Measurements from ENCODE around the gene SNX2. TPM values are rescaled to one million over a fixed set of nuclear protein-coding genes. Genes with fewer than 3 reads are reported as not detected.
"Not testable (repeated sequence)": the region's sequence is repeated elsewhere in the genome, so short reads cannot be mapped to it uniquely, and the experiment has no call there.

Gene SNX2
- total RNA-seq, 2 donors from 2014 or later: 52.4 to 60.5 TPM

GRCh38 chr5:122816756-122817155 lies 41.9 kb downstream of the SNX2 start:
- ATAC-seq (no peak), DNase-seq (no peak)
- intact Hi-C loops (cut with DNase I, micrococcal nuclease): no loop called here

DNA sequence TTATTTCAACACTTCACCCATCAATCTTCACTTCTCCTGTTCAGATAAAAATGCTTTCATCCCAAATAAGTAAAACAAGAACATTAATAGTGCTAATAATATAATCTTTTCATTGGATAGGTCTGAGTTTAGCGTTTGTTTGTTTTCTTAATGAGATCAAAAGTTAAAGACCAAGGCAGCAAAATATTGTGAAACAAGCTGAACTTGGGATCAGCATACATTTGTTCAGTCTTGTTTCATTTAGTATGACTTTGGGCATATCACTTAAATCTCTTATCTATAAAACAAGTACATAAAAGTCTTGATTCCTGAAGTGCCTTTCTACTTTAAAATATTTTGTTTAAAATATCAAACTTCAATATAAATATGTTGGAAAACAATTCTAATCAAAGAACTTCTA lies 57.1 kb downstream of the SNX2 start:
- DNase-seq: no peak
- intact Hi-C loops (cut with DNase I, micrococcal nuclease): no loop called here
- no peak for ATAC-seq

DNA sequence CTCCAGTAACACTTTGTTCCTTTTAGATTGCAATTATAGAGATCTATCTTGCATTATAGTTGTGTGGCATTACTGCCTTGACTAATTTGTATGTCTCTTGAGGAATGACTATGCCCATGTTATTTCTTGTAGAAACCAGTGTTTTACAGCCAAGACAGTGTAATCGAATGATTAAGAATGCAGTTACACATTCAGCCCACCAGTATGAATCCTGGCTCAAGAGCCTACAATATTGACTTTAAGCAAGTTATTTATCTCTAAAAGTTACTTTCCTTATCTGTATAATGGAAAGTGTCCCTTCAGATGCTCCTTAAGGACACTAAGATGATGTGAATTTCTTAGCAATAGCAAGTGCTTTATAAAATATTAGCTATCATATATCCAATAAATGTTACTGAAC lies 60.8 kb downstream of the SNX2 start:
- intact Hi-C loops (cut with DNase I, micrococcal nuclease): no loop called here
- DNase-seq: no peak
- no peak for ATAC-seq

DNA sequence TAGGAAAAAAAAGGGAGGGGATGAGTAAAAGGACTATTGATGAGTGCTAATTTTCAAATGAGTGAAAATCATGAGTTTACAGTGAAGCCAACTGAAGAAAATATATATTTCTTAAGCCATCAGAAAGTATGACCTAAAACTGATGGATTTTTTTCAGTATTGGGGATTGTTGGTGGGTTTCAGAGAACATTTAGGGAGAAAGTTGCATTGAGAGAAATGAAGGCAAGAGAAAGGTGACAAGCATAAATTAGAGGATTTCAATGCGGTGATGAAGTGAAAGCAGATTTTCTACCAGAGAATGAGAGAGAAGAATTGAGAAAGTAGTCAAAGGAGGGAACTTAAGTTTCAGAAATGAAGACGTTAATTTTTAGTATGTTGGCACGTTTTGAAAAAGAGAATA lies 62.1 kb downstream of the SNX2 start:
- ATAC-seq (no peak), DNase-seq (no peak)
- intact Hi-C loops (cut with DNase I, micrococcal nuclease): no loop called here

GRCh38 chr5:122839731-122840130 lies 64.9 kb downstream of the SNX2 start:
- intact Hi-C loops (cut with DNase I, micrococcal nuclease): no loop called here
- no peak for DNase-seq
- ATAC-seq: no peak

GRCh38 chr5:122842016-122842580 lies 67.2 kb downstream of the SNX2 start:
- ATAC-seq: no peak
- intact Hi-C loops (cut with DNase I, micrococcal nuclease): no loop called here

DNA sequence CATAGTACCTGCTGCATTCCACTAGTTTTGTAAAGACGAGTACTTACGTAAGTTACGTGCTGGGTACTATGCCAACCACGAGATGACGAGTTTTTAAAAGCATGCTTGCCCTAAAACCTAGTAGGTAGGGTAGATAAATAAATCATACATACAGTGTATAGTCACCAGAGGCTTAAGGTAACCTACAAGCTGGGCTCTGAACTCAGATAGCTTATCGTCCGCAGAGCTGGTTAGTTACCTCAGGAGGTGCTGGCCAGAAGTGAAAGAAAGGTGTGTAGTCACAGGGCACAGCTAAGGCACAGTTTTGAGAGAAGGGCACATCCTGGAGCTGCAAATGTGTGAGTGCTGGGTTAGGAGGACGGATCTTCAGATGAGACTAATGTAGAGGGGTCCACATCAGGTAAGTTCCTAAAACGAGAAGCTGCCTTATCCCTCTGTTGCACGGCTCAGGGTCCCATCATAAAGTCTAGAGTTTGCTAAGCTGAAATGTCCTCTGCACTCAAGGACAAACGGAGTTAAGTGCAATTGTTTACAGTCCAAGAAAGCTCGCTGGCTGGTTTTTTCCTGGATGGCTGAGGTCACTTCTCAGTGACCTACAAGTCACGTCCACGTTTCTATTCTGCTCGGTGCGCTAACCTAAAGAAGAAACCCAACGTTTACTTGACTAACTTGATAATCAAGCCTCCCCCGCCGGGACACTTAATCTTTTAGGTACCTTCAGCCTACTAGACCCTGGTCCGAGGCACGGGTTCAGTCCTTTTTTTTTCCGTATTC lies 69.4 kb downstream of the SNX2 start:
- DNase-seq (peak; percentile 39 to 54), ATAC-seq (peak; percentile 54)
- intact Hi-C loops (cut with DNase I, micrococcal nuclease): no loop called here

More at GRCh38 chr5:122842016-122842580, 67.2 kb downstream of the SNX2 start:
- DNase-seq: no peak

GRCh38 chr5:122844910-122845228 lies 70.0 kb downstream of the SNX2 start:
- DNase-seq (no peak), ATAC-seq (peak; percentile 4)
- intact Hi-C loops (cut with DNase I, micrococcal nuclease): no loop called here

DNA sequence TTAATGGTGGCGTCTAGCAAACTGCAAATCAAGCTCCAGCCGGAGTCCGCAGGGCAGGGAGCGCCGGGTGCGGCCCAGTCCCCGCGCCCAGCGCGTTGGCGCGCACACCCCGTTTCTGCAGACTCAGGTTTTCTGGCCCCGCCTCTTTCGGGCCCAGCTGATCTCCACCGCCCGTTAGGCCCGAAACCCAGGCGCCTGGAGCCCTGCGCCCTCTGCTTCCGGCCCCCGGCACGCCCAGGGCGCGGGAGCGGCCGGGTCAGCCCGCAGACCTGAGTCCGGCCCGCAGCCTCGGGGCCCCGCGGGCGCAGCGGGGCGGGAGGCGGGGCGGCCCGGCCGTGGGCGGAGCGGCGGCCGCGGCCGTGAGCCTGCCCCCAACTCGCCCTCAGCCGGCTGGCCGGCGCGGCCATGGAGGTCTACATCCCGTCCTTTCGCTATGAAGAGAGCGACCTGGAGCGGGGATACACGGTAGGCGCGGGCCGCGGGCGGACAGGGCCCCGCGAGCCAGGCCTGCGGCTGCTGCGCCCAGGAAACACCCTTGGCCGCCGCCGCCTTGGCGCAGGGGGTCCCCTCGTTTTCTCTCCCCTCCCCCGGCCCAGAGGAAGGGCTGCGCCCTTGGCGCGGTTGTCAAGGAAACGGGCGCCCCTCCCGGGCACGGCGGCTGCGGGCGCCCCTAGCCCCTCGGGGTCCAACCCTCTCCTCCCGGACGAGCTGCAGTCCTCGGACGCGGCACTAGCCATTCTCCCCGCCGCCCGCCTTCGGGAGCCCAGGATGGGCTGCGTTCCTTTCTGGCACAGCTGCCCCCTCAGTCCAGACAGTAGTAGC lies 70.6 kb downstream of the SNX2 start, which contains the start of gene SNX24:
TSS of gene SNX24 (plus strand) at position 385 of the 822 bp plus-strand sequence. CDS start at position 406, 21 bp downstream.
- DNase-seq (peak; percentile 87 to 92), ATAC-seq (peak; percentile 91)
- intact Hi-C loops (cut with DNase I, micrococcal nuclease): no loop called here

GRCh38 chr5:122846051-122846550 lies 71.2 kb downstream of the SNX2 start:
- ATAC-seq (no peak), DNase-seq (no peak)
- intact Hi-C loops (cut with DNase I, micrococcal nuclease): no loop called here

- ATAC-seq: no peak
- intact Hi-C loops (cut with DNase I, micrococcal nuclease): no loop called here
- no peak for DNase-seq
These were observed 72.8 kb downstream of the SNX2 start for GRCh38 chr5:122847687-122848081.

DNA sequence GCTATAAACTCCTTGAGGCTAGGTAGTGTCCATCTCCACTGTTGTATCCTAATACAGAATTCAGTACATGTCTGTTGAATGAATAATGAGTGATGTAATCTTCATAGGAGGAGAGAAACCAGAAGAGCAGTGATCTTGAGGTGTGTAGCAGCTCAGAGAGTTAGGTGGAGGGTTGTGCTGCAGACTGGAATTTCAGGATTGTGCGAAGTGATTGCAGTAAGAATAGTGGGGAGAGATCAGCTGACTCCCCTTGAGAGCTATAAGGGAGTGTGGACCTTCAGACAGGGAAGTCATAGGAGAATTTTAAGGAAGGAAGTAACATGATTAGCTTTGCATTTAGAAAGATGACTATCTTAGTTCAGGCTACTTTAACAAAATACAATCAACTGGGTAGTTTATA lies 74.9 kb downstream of the SNX2 start:
- no peak for ATAC-seq

GRCh38 chr5:122857538-122857937 lies 82.7 kb downstream of the SNX2 start:
- DNase-seq; ATAC-seq; intact Hi-C loops (cut with DNase I, micrococcal nuclease): not testable (repeated sequence)

More for the DNA sequence above, 74.9 kb downstream of the SNX2 start:
- DNase-seq: no peak
- intact Hi-C loops (cut with DNase I, micrococcal nuclease): no loop called here

DNA sequence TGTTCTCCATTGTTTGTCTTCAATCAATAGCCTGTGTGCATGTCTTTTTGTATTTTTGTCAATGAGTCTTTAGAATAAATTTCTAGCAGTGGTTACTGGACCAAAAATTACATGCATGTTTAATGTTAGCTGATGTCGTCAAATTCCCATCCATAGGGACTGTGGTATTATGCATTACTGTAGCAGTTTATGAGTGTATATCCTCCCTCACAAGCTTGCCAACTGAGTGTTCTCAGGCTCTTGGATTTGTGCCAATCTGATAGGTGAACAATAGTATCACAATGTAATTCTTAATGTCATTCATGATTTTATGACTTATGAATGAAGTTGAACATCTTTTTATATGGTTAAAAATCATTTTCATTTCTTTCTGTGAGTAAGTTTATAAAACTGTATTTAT lies 83.6 kb downstream of the SNX2 start:
- no peak for DNase-seq
- intact Hi-C loops (cut with DNase I, micrococcal nuclease): no loop called here
- peak; percentile 100 for ATAC-seq

- intact Hi-C loops (cut with DNase I, micrococcal nuclease): no loop called here
- ATAC-seq (no peak), DNase-seq (no peak)
These were observed 88.4 kb downstream of the SNX2 start for GRCh38 chr5:122863240-122863639.

DNA sequence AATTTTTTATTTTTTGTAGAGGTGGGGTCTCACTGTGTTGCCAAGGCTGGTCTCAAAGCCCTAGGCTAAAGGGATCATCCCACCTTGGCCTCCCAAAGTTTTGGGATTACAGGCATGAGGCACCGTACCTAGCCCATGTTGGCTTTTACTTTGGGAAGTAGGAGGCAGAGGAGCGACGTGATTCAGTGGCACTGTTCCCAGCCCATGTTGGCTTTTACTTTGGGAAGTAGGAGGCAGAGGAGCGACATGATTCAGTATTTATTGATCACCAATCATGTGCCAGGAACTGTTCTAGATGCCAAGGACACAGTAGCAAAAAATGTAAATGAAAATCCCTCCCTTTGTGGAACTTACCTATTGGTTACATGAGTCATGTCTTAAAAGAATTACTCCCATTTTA lies 88.8 kb downstream of the SNX2 start:
- intact Hi-C loops (cut with DNase I, micrococcal nuclease): no loop called here
- ATAC-seq (no peak), DNase-seq (no peak)

DNA sequence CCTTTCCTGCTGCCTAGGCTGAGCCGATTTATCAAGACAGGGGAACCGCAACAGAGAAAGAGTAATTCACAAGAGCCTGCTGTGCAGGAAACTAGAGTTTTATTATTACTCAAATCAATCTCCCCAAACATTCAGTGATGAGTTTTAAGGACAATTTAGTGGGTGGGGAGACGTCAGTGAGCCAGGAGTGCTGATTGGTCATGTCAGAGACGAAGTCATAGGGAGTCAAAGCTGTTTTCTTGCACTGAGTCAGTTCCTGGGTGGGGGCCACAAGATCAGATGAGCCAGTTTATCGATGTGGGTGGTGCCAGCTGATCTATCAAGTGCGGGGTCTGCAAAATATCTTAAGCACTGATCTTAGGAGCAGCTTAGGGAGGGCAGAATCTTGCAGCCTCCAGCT lies 89.5 kb downstream of the SNX2 start:
- ATAC-seq: no peak
- no peak for DNase-seq
- intact Hi-C loops (cut with DNase I, micrococcal nuclease): no loop called here

DNA sequence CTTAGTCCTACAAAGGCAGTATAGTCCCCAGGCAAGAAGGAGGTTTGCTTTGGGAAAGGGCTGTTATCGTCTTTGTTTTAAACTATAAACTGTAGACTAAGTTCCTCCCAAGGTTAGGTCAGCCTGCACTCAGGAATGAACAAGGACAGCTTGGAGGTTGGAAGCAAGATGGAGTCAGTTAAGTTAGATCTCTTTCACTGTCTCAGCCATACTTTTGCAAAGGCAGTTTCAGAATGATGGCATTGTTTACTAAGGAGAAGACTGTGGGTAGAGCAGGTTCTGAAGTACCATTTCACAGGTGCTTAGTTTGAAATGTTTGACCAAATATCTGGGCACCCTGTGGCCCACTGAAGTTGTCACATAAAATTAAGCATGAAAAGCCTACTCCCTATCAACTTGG lies 90.0 kb downstream of the SNX2 start:
- intact Hi-C loops (cut with DNase I, micrococcal nuclease): no loop called here
- ATAC-seq (no peak), DNase-seq (no peak)

DNA sequence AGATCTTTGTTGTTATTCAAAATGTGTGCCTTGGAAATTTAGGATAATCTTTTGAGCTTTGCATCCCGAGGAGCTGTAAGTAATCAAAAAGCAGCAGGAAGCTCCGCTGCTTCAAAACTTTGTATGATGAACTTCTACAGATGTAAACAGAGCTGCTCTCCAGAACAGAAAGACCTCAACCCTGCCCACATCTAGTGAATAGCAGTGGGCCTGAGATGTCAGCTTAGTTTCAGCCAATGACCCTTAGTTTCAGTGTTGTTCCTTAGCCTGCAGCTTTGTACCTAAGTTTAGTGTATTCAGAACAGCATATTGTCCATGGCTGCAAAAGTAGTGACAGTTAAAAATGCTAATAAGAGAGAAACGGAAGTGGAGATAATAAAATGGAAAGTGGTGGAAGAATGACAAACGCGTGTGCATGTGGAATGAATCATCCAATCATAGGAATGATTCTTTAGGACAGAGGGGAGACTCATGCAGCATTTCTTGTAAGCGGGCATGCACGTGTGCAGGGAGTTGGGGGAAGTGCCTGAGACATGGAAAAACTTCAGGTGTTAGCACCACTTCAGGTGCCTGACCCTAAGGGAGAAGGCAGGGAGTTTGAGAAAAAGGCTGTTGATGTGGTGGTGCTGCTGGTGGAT lies 95.5 kb downstream of the SNX2 start:
- DNase-seq (no peak), ATAC-seq (no peak)
- intact Hi-C loops (cut with DNase I, micrococcal nuclease): no loop called here

Measured in left colon (tissue), 2 donors.